Hepatocyte (in vitro differentiated cells): Measurements from ENCODE around the gene PPP2R2B. TPM values are rescaled to one million over a fixed set of nuclear protein-coding genes. Genes with fewer than 3 reads are reported as not detected.

Experiments used
- DNase-seq: peaks from one replicate; pipeline ENCODE4 v3.0.0-alpha.2; 2016; ENCODE audit warnings: low spot score
- H2AFZ ChIP-seq: fragments of 200-600 bp; sonication (generic); 2 replicates; pipeline ENCODE4 v1.6.0; 2016; ENCODE audit warnings: antibody characterized with exemption, mild to moderate bottlenecking
- H3K27ac ChIP-seq: fragments of 200-600 bp; sonication (generic); 2 replicates; pipeline ENCODE4 v1.5.1; 2016; ENCODE audit warnings: mild to moderate bottlenecking
- H3K27me3 ChIP-seq: fragments of 200-600 bp; sonication (generic); 2 replicates; pipeline ENCODE4 v1.6.1; 2016
- H3K36me3 ChIP-seq: fragments of 200-600 bp; sonication (generic); replicated peaks from 2 replicates; pipeline ENCODE4 v1.5.1; 2016; ENCODE audit warnings: low read depth; ENCODE audit not compliant: insufficient read depth
- H3K4me1 ChIP-seq: fragments of 200-600 bp; sonication (generic); 2 replicates; pipeline ENCODE4 v1.5.1; 2016; ENCODE audit warnings: mild to moderate bottlenecking, moderate library complexity; ENCODE audit not compliant: insufficient read depth
- H3K4me2 ChIP-seq: fragments of 200-600 bp; sonication (generic); 2 replicates; pipeline ENCODE4 v1.6.0; 2016
- H3K4me3 ChIP-seq: fragments of 200-600 bp; sonication (generic); 2 replicates; pipeline ENCODE4 v1.5.1; 2016; ENCODE audit warnings: mild to moderate bottlenecking
- H3K79me2 ChIP-seq: fragments of 200-600 bp; sonication (generic); 2 replicates; pipeline ENCODE4 v1.6.0; 2017; ENCODE audit warnings: mild to moderate bottlenecking
- H3K9me2 ChIP-seq: fragments of 200-600 bp; sonication (generic); replicated peaks from 2 replicates; pipeline ENCODE4 v1.6.0; 2017; ENCODE audit warnings: mild to moderate bottlenecking; ENCODE audit not compliant: insufficient read depth
- H3K9me3 ChIP-seq: fragments of 200-600 bp; sonication (generic); 2 replicates; pipeline ENCODE4 v1.5.1; 2016; ENCODE audit warnings: low read depth, mild to moderate bottlenecking
- H4K20me1 ChIP-seq: fragments of 200-600 bp; sonication (generic); 2 replicates; pipeline ENCODE4 v1.6.0; 2016; ENCODE audit warnings: mild to moderate bottlenecking; ENCODE audit not compliant: insufficient read depth, poor library complexity, severe bottlenecking
- EZH2 ChIP-seq: fragments of 200-600 bp; sonication (generic); IDR thresholded peaks from 2 replicates; pipeline ENCODE4 v1.6.1; 2016; ENCODE audit warnings: antibody characterized with exemption, mild to moderate bottlenecking, borderline replicate concordance
- EZH2phosphoT487 ChIP-seq: fragments of 200-600 bp; sonication (generic); IDR thresholded peaks from one replicate; pipeline ENCODE4 v1.6.1; 2018; ENCODE audit warnings: antibody characterized with exemption, mild to moderate bottlenecking, low read depth, moderate library complexity; ENCODE audit not compliant: unreplicated experiment, severe bottlenecking
- WGBS: methylation state at CpG from one replicate; pipeline ENCODE4 v1.1.6; 2016; ENCODE audit warnings: low lambda C conversion rate; ENCODE audit errors: missing lambda C conversion rate; 5-methylcytosine and 5-hydroxymethylcytosine counted together
- polyA plus RNA-seq: library from polyadenylated mRNA; unstranded; fragments of >200 nt; fragmentation: Nextera tagmentation; extraction: Ambion mirVana; gene quantifications from 2 replicates; pipeline ENCODE4 v1.2.1, GENCODE V29; 2016
- total RNA-seq: library from RNA; depleted of rRNA; stranded (reverse); fragments of >200 nt; gene quantifications from 2 replicates; pipeline ENCODE4 v1.2.3, GENCODE V29; 2014
- TF ChIP-seq, protein P1 (sequence below): fragments of 200-600 bp; sonication (generic); IDR thresholded peaks from 2 replicates; pipeline ENCODE4 v1.5.1; 2016; ENCODE audit warnings: antibody characterized with exemption, mild to moderate bottlenecking; ENCODE audit not compliant: poor library complexity

PPP2R2B gene
- total and polyA plus RNA-seq, 2 experiments from 2014 or later, result 2.3 to 3.2 TPM

DNA sequence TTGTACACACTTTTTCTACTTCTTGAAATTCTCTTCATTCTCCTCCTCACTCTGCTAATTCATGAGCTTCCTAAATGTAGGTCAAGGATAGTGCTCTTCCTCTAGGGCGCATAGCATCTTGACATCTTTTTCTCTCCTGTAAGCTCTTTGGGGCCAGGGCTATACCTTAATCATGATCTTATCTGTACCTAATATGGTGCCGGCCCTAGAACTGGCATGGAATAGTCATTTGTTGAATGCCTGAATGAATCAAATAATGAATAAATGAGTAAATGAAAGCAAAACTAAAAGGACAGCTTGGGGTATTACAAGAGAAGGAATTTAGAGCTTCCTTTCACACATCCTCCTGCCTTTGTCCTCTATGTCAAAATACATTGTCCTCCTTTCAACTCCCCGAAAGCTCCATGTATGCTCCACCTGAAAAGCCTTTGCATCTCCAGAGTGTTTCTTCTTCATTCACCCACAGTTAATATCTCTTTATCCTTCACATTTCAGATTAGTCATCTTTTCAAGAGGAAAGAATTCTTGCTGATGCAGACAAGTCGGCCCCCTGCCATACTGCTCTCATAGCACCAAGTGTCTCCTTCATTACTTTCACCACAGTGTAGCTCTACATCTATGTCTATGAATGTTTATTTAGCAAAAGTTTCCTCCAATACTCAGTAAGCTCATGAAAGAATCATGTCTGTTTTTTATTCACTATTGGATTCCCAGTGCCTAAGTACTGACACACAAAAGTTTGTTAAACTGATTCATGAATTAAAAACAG lies 16.4 kb upstream of the PPP2R2B start:
- TF ChIP-seq EZH2phosphoT487 (no peak), EZH2 (no peak)
- TF ChIP-seq, protein P1, sequence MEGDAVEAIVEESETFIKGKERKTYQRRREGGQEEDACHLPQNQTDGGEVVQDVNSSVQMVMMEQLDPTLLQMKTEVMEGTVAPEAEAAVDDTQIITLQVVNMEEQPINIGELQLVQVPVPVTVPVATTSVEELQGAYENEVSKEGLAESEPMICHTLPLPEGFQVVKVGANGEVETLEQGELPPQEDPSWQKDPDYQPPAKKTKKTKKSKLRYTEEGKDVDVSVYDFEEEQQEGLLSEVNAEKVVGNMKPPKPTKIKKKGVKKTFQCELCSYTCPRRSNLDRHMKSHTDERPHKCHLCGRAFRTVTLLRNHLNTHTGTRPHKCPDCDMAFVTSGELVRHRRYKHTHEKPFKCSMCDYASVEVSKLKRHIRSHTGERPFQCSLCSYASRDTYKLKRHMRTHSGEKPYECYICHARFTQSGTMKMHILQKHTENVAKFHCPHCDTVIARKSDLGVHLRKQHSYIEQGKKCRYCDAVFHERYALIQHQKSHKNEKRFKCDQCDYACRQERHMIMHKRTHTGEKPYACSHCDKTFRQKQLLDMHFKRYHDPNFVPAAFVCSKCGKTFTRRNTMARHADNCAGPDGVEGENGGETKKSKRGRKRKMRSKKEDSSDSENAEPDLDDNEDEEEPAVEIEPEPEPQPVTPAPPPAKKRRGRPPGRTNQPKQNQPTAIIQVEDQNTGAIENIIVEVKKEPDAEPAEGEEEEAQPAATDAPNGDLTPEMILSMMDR, result no peak
- Histone ChIP-seq H3K27me3 (no peaks in the 10 kb centered on the region), H3K4me1 (peaks cover 4% of the 10 kb centered on the region), H3K9me3 (no peaks in the 10 kb centered on the region), H2AFZ (no peak overlapping the region), H4K20me1 (no peaks in the 10 kb centered on the region), H3K4me3 (no peak overlapping the region), H3K9me2 (no peaks in the 10 kb centered on the region), H3K79me2 (no peaks in the 10 kb centered on the region), H3K27ac (no peak overlapping the region), H3K36me3 (no peaks in the 10 kb centered on the region), H3K4me2 (no peak overlapping the region)
- WGBS, result 96% methylated on average over 4 of the region's 4 CpGs
- DNase-seq, result no peak

DNA sequence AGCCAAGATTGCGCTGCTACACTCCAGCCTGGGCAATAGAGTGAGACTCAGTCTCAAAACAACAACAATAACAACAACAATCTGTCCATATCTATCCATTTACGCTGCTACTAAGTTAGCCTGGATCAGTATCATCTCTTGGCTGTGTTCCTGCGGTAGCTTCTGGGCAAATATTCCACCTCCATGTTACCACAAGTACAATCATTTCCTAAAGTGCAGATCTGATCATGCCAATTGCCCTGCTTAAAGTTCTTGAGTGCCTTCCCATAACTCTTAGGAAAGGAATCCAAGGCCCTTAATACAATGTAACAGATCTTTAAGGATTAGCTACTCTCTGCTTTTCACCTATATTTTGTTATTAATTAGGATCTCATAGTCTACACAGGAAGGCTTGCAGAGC lies 15.4 kb upstream of the PPP2R2B start:
- Histone ChIP-seq H3K9me2 (no peaks in the 10 kb centered on the region), H3K79me2 (no peaks in the 10 kb centered on the region), H3K9me3 (no peaks in the 10 kb centered on the region), H3K36me3 (no peaks in the 10 kb centered on the region), H4K20me1 (no peaks in the 10 kb centered on the region), H3K4me3 (no peak overlapping the region), H3K27me3 (no peaks in the 10 kb centered on the region), H3K4me2 (no peak overlapping the region), H3K27ac (no peak overlapping the region), H3K4me1 (peaks cover 4% of the 10 kb centered on the region), H2AFZ (no peak overlapping the region)
- WGBS, result 97% methylated on average over 3 of the region's 3 CpGs
- no peak for DNase-seq
- no peak for TF ChIP-seq EZH2
- TF ChIP-seq EZH2phosphoT487, result no peak
- TF ChIP-seq, protein P1, result no peak

DNA sequence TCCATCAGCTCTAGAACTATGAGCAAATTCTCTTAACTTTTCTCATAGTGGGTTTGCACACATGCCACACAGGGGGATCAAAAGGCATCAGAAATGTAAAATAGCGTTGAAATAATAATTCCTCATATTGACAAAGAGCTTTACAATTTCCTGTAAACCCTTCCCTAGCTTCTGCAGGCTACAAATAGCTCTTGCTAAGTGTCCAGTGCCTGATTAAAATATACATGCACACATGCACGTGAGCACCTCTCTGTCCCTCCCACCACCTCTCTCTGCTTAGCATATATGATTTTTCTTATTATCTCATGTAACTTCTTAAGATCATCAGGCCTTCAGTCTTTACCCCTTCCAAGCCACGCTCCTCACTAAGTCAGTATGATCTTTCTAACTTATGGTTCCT lies 13.7 kb upstream of the PPP2R2B start:
- DNase-seq, result no peak
- no peak overlapping the region for H3K27ac ChIP-seq
- no peaks in the 10 kb centered on the region for H3K9me2 ChIP-seq
- peaks cover 4% of the 10 kb centered on the region for H3K4me1 ChIP-seq
- no peaks in the 10 kb centered on the region for H4K20me1 ChIP-seq
- no peaks in the 10 kb centered on the region for H3K27me3 ChIP-seq
- no peaks in the 10 kb centered on the region for H3K79me2 ChIP-seq
- no peaks in the 10 kb centered on the region for H3K9me3 ChIP-seq
- TF ChIP-seq EZH2 (no peak), EZH2phosphoT487 (no peak)
- TF ChIP-seq, protein P1, result no peak
- H3K4me3 ChIP-seq, result no peak overlapping the region
- no peak overlapping the region for H3K4me2 ChIP-seq
- no peaks in the 10 kb centered on the region for H3K36me3 ChIP-seq
- WGBS, result 76% methylated on average over 3 of the region's 3 CpGs
- no peak overlapping the region for H2AFZ ChIP-seq

DNA sequence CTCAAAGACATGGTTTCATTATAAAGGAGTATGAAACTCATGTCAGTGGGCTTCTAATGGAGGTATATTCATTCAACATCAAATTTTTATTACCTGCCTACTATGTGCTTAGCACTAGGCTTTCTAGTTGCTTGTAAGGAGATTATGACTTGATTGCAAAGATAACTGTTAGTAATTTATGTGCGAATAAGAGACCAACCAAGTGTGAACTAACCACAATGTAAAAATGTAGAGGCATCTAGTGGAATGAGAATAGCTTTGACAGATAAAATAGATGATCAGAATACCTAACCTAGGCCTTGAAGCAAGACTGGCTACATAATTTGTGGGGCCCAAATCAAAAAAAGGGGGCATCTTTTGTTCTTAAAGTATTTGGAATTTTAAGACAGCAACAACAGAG lies 13.0 kb upstream of the PPP2R2B start:
- WGBS, result 96% methylated on average over 1 of the region's 1 CpG
- no peak overlapping the region for H3K4me3 ChIP-seq
- no peak overlapping the region for H3K4me2 ChIP-seq
- no peaks in the 10 kb centered on the region for H3K9me3 ChIP-seq
- no peaks in the 10 kb centered on the region for H3K9me2 ChIP-seq
- DNase-seq, result no peak
- no peaks in the 10 kb centered on the region for H3K36me3 ChIP-seq
- TF ChIP-seq EZH2phosphoT487, result no peak
- TF ChIP-seq, protein P1, result no peak
- no peak for TF ChIP-seq EZH2
- H3K27ac ChIP-seq, result no peak overlapping the region
- H4K20me1 ChIP-seq, result no peaks in the 10 kb centered on the region
- no peaks in the 10 kb centered on the region for H3K27me3 ChIP-seq
- H2AFZ ChIP-seq, result no peak overlapping the region
- H3K4me1 ChIP-seq, result peaks cover 4% of the 10 kb centered on the region
- no peaks in the 10 kb centered on the region for H3K79me2 ChIP-seq
